SU-DHL-6 (cell line): ENCODE measurements around the gene ZFP36L1.

Experiments
- EZH2phosphoT487 ChIP-seq: fragments of 200-600 bp; sonication (generic), shearing (Covaris generic); conservative IDR thresholded peaks from 2 replicates; pipeline ENCODE4 v1.6.1; 2018; ENCODE audit warnings: mild to moderate bottlenecking, antibody characterized with exemption, low read length, moderate library complexity, mixed read lengths
- TF ChIP-seq, protein P1 (sequence below): fragments of 200-600 bp; sonication (generic); IDR thresholded peaks from one replicate; pipeline ENCODE4 v1.5.1; 2017; ENCODE audit warnings: antibody characterized with exemption, mild to moderate bottlenecking, low read length, moderate library complexity; ENCODE audit not compliant: insufficient read depth, poor library complexity, severe bottlenecking

- TF ChIP-seq, protein P1, sequence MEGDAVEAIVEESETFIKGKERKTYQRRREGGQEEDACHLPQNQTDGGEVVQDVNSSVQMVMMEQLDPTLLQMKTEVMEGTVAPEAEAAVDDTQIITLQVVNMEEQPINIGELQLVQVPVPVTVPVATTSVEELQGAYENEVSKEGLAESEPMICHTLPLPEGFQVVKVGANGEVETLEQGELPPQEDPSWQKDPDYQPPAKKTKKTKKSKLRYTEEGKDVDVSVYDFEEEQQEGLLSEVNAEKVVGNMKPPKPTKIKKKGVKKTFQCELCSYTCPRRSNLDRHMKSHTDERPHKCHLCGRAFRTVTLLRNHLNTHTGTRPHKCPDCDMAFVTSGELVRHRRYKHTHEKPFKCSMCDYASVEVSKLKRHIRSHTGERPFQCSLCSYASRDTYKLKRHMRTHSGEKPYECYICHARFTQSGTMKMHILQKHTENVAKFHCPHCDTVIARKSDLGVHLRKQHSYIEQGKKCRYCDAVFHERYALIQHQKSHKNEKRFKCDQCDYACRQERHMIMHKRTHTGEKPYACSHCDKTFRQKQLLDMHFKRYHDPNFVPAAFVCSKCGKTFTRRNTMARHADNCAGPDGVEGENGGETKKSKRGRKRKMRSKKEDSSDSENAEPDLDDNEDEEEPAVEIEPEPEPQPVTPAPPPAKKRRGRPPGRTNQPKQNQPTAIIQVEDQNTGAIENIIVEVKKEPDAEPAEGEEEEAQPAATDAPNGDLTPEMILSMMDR = no peak
- no peak for TF ChIP-seq EZH2phosphoT487
Measured at GRCh38 chr14:68757618-68758081, 35.2 kb downstream of the ZFP36L1 start.
